CD4-positive, alpha-beta T cell (primary cell): ENCODE results near the gene RFX8. TPM values are rescaled to one million over a fixed set of nuclear protein-coding genes. Genes with fewer than 3 reads are reported as not detected.

Experiments used
- ATAC-seq: fragments of 200-7000 bp; cut with Tn5 transposase; one replicate; pipeline ENCODE4 v1.10.0; 2022; ENCODE audit warnings: mild to moderate bottlenecking; ENCODE audit not compliant: poor library complexity
- CTCF ChIA-PET: fragments of 350-600 bp; sonication (Branson Sonifier 250); formaldehyde crosslinking; loops from one replicate; lab custom pipeline; 2021; ENCODE audit warnings: antibody characterized with exemption, inconsistent platforms; lab: Charles Lee
- POLR2A ChIA-PET: fragments of 350-600 bp; sonication (Branson Sonifier 250); formaldehyde crosslinking; loops from one replicate; lab custom pipeline; 2021; ENCODE audit warnings: antibody characterized with exemption, inconsistent platforms; lab: Charles Lee
- DNase-seq, 14 experiments: peaks; one replicate each; pipeline ENCODE4 v3.0.0-alpha.2; 2013 to 2020; ENCODE audit warnings: mixed read lengths in 2 of 14
- H3K27ac ChIP-seq, 2 donors: one replicate each; pipeline versions ENCODE4 v1.5.1 to v1.7.0; 2013; ENCODE audit warnings: low read length in 2 of 2, low read depth in 1 of 2, mild to moderate bottlenecking in 1 of 2
- H3K27me3 ChIP-seq, 2 experiments: 1 replicate in 1 of 2; 2 replicates in 1 of 2; pipeline versions ENCODE4 v1.6.1 to v1.7.0; 2013; ENCODE audit warnings: low read length in 2 of 2, control low read depth in 1 of 2, mild to moderate bottlenecking in 1 of 2, moderate library complexity in 1 of 2; ENCODE audit not compliant: insufficient read depth in 2 of 2, control insufficient read depth in 1 of 2
- H3K36me3 ChIP-seq: one replicate; pipeline ENCODE4 v1.6.1; 2013; ENCODE audit warnings: low read length, control low read depth; ENCODE audit not compliant: insufficient read depth
- H3K4me1 ChIP-seq: one replicate; pipeline ENCODE4 v1.6.1; 2013; ENCODE audit warnings: low read length, control low read depth; ENCODE audit not compliant: insufficient read depth
- H3K4me3 ChIP-seq: one replicate; pipeline ENCODE4 v1.5.1; 2013; ENCODE audit warnings: mild to moderate bottlenecking, low read length, moderate library complexity
- H3K9me3 ChIP-seq, 2 experiments: 1 replicate in 1 of 2; 2 replicates in 1 of 2; pipeline versions ENCODE4 v1.6.1 to v1.7.0; 2013; ENCODE audit warnings: low read length in 2 of 2, mild to moderate bottlenecking in 2 of 2, control low read depth in 1 of 2, moderate library complexity in 1 of 2; ENCODE audit not compliant: control insufficient read depth in 1 of 2, insufficient read depth in 1 of 2
- H3K27ac Mint-ChIP-seq: one replicate; pipeline ENCODE4 v1.8.0; 2020; ENCODE audit warnings: mixed read lengths
- H3K27me3 Mint-ChIP-seq: one replicate; pipeline ENCODE4 v1.8.0; 2021; ENCODE audit warnings: mixed read lengths
- H3K36me3 Mint-ChIP-seq: one replicate; pipeline ENCODE4 v1.8.0; 2021; ENCODE audit warnings: low read depth, mixed read lengths
- H3K4me1 Mint-ChIP-seq: one replicate; pipeline ENCODE4 v1.8.0; 2021; ENCODE audit warnings: low read depth, mixed read lengths
- H3K4me3 Mint-ChIP-seq: one replicate; pipeline ENCODE4 v1.8.0; 2020; ENCODE audit warnings: mild to moderate bottlenecking, mixed read lengths
- H3K9me3 Mint-ChIP-seq: one replicate; pipeline ENCODE4 v1.8.0; 2020; ENCODE audit warnings: mixed read lengths
- intact Hi-C, 2 experiments: fragments of 100-400 bp; cut with DNase I in 1 of 2; cut with micrococcal nuclease in 1 of 2; formaldehyde crosslinking; loops; one replicate each; pipeline versions ENCODE4 v1.15.1 to v1.9.0; 2023 to 2025; cut with DNase I, micrococcal nuclease
- total RNA-seq, 174 experiments: library from RNA in 2 of 174; stranded (reverse) in 2 of 174; gene quantifications; one replicate each; pipeline ENCODE4 v1.2.3 and lab custom pipeline; 2021 to 2026
- TF ChIP-seq, protein P1 (sequence below): fragments of 200-600 bp; IDR thresholded peaks from one replicate; pipeline ENCODE4 v1.8.0; 2022; ENCODE audit warnings: antibody characterized with exemption, mild to moderate bottlenecking

RFX8 gene
- total RNA-seq, 2 experiments from 2014 or later = 0.67 to 1.1 TPM

DNA sequence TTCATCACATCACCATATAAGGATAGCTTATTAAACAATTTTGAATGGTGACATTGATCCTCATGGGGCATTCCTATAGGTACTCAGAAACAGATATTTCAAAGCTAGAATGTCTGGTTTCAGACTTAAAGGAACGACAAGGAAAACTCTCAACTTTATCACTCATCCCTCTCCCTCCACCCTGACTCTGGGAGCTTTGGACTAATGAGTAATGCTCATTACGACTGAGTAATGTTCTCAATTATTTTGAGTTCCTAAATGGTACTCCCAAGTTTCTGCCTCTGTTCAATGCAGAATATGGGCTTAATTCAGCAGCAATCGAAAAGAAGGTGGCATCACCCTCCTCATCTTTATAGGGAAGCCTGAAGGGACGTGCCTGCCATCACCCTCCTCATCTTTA is 43.4 kb downstream of the RFX8 start:
- H3K27me3 Mint-ChIP-seq = no peaks in the 10 kb centered on the region
- ChIA-PET CTCF (interaction anchor here (1.5 kb wide), 1 partner anchor 12 kb away, joined by 5 read pairs; no protein-coding TSS in a partner anchor), POLR2A (no interaction called here)
- DNase-seq (no peak), ATAC-seq (no peak)
- no peak overlapping the region for H3K4me3 ChIP-seq
- no peak overlapping the region for H3K27ac ChIP-seq
- no peaks in the 10 kb centered on the region for H3K4me1 ChIP-seq
- H3K9me3 ChIP-seq = no peaks in the 10 kb centered on the region
- H3K9me3 Mint-ChIP-seq = no peaks in the 10 kb centered on the region
- TF ChIP-seq, protein P1, sequence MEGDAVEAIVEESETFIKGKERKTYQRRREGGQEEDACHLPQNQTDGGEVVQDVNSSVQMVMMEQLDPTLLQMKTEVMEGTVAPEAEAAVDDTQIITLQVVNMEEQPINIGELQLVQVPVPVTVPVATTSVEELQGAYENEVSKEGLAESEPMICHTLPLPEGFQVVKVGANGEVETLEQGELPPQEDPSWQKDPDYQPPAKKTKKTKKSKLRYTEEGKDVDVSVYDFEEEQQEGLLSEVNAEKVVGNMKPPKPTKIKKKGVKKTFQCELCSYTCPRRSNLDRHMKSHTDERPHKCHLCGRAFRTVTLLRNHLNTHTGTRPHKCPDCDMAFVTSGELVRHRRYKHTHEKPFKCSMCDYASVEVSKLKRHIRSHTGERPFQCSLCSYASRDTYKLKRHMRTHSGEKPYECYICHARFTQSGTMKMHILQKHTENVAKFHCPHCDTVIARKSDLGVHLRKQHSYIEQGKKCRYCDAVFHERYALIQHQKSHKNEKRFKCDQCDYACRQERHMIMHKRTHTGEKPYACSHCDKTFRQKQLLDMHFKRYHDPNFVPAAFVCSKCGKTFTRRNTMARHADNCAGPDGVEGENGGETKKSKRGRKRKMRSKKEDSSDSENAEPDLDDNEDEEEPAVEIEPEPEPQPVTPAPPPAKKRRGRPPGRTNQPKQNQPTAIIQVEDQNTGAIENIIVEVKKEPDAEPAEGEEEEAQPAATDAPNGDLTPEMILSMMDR = no peak
- H3K36me3 Mint-ChIP-seq = no peaks in the 10 kb centered on the region
- H3K4me1 Mint-ChIP-seq = no peaks in the 10 kb centered on the region
- H3K27ac Mint-ChIP-seq = no peak overlapping the region
- H3K27me3 ChIP-seq = no peaks in the 10 kb centered on the region
- no peaks in the 10 kb centered on the region for H3K36me3 ChIP-seq
- intact Hi-C loops = no loop called here
- no peak overlapping the region for H3K4me3 Mint-ChIP-seq

DNA sequence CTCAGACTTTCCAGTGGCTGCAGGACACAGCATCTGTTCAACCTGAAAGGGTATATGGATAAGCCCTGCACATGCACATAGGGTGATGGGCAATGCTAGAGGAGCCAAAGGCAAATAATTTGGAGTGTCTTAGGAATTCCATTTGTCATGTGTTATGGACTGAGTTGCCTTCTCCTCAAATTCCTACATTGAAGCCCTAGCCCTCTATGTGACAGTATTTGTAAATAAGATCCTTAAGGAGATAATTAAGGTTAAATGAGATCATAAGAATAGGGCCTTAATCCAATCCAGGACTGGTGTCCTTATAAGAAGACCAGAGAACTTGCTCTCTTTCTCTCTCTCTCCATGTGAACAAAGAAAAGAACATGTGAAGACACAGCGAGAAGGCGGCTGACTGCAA is 44.8 kb downstream of the RFX8 start:
- H3K27me3 ChIP-seq = no peaks in the 10 kb centered on the region
- H3K36me3 Mint-ChIP-seq = no peaks in the 10 kb centered on the region
- POLR2A ChIA-PET = no interaction called here
- H3K27ac Mint-ChIP-seq = no peak overlapping the region
- ATAC-seq = no peak
- intact Hi-C loops = no loop called here
- no peaks in the 10 kb centered on the region for H3K9me3 ChIP-seq
- H3K9me3 Mint-ChIP-seq = no peaks in the 10 kb centered on the region
- no peak overlapping the region for H3K27ac ChIP-seq
- no peak overlapping the region for H3K4me3 Mint-ChIP-seq
- no peak overlapping the region for H3K4me3 ChIP-seq
- no peaks in the 10 kb centered on the region for H3K36me3 ChIP-seq
- no peaks in the 10 kb centered on the region for H3K27me3 Mint-ChIP-seq
- no peak for DNase-seq
- H3K4me1 Mint-ChIP-seq = no peaks in the 10 kb centered on the region
- TF ChIP-seq, protein P1 = no peak
- CTCF ChIA-PET = interaction anchor here (1.5 kb wide), 1 partner anchor 11 kb away, joined by 5 read pairs; no protein-coding TSS in a partner anchor
- H3K4me1 ChIP-seq = no peaks in the 10 kb centered on the region

DNA sequence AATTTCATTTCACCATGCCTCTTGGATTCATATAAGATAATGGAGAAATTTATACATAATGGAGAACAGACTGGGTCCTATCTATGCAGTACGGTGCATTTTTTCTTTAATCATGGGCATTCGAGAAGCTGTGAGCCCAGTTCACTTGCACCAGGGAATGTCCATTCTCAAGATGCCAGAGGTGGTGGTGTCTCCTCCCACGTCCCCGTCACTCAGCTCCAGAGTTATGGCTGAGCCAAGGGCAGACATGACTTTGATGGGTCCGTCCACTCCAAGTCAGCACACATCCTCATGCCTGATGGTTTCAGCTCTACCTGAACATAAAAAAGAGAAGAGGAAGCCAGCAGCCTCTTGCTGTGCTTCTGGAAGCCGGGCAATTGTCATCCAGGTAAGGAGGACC is 45.5 kb downstream of the RFX8 start:
- ChIA-PET CTCF (no interaction called here), POLR2A (no interaction called here)
- intact Hi-C loops = no loop called here
- Histone ChIP-seq H3K4me3 (no peak overlapping the region), H3K27me3 (no peaks in the 10 kb centered on the region), H3K9me3 (no peaks in the 10 kb centered on the region), H3K4me1 (no peaks in the 10 kb centered on the region), H3K36me3 (no peaks in the 10 kb centered on the region), H3K27ac (no peak overlapping the region)
- H3K27ac Mint-ChIP-seq = no peak overlapping the region
- no peaks in the 10 kb centered on the region for H3K4me1 Mint-ChIP-seq
- no peaks in the 10 kb centered on the region for H3K27me3 Mint-ChIP-seq
- ATAC-seq (no peak), DNase-seq (no peak)
- H3K4me3 Mint-ChIP-seq = no peak overlapping the region
- H3K9me3 Mint-ChIP-seq = no peaks in the 10 kb centered on the region
- TF ChIP-seq, protein P1 = no peak
- H3K36me3 Mint-ChIP-seq = no peaks in the 10 kb centered on the region
